Esophagus muscularis mucosa (tissue), 4 donors: ENCODE results near the gene VDR. TPM values are rescaled to one million over a fixed set of nuclear protein-coding genes. Genes with fewer than 3 reads are reported as not detected.
A peak's percentile ranks its signal among the peaks of the same experiment; 100 is the strongest.

Experiments
- DNase-seq: peaks from one replicate; pipeline ENCODE4 v3.0.0-alpha.2; 2017; ENCODE audit errors: extremely low spot score
- H3K27ac ChIP-seq, 4 donors: fragments of 200-600 bp; sonication (generic); replicated peaks in 1 of 4; 1 replicate in 3 of 4; 2 replicates in 1 of 4; pipeline ENCODE4 v1.5.1; 2016 to 2019; ENCODE audit warnings: mild to moderate bottlenecking in 1 of 4
- H3K27me3 ChIP-seq, 4 donors: fragments of 200-600 bp; sonication (generic); one replicate each; pipeline versions ENCODE4 v1.5.1 to v1.6.0; 2016 to 2019
- H3K36me3 ChIP-seq, 4 donors: fragments of 200-600 bp; sonication (generic); one replicate each; pipeline ENCODE4 v1.5.1; 2016 to 2019
- H3K4me1 ChIP-seq, 4 donors: fragments of 200-600 bp; sonication (generic); one replicate each; pipeline ENCODE4 v1.5.1; 2016 to 2019
- H3K4me3 ChIP-seq, 4 donors: fragments of 200-600 bp; sonication (generic); 1 replicate in 2 of 4; 2 replicates in 2 of 4; pipeline ENCODE4 v1.5.1; 2016 to 2019; ENCODE audit warnings: mild to moderate bottlenecking in 4 of 4, moderate library complexity in 1 of 4
- H3K9me3 ChIP-seq, 4 donors: fragments of 200-600 bp; sonication (generic); 1 replicate in 3 of 4; 2 replicates in 1 of 4; pipeline ENCODE4 v1.5.1; 2016 to 2019
- EP300 ChIP-seq: sonication (generic); formaldehyde crosslinking; IDR thresholded peaks from one replicate; pipeline ENCODE4 v1.6.1; 2017; ENCODE audit warnings: antibody characterized with exemption
- POLR2A ChIP-seq: fragments of 450-650 bp; IDR thresholded peaks from one replicate; pipeline ENCODE4 v1.6.1; 2017; ENCODE audit warnings: antibody characterized with exemption, moderate library complexity, mild to moderate bottlenecking, low read depth
- POLR2AphosphoS5 ChIP-seq, 2 donors: sonication (generic); formaldehyde crosslinking; IDR thresholded peaks; one replicate each; pipeline ENCODE4 v1.6.1; 2017; ENCODE audit warnings: antibody characterized with exemption in 2 of 2
- WGBS: methylation state at CpG from one replicate; pipeline ENCODE4 v1.1.5; 2018; 5-methylcytosine and 5-hydroxymethylcytosine counted together
- intact Hi-C: fragments of 100-400 bp; cut with DNase I; formaldehyde crosslinking; loops from one replicate; pipeline ENCODE4 v1.15.1; 2023
- total RNA-seq, 4 donors: library from RNA; depleted of rRNA; stranded (reverse); fragments of >200 nt; gene quantifications; one replicate each; pipeline versions ENCODE4 v1.1.0 to v1.2.1, GENCODE V29; 2016
- TF ChIP-seq, protein P1 (sequence below), 3 experiments: fragments of 200-600 bp in 2 of 3; fragments of 450-650 bp in 1 of 3; sonication (generic) in 2 of 3; IDR thresholded peaks; one replicate each; pipeline ENCODE4 v1.5.1; 2017 to 2019; ENCODE audit warnings: antibody characterized with exemption in 3 of 3, mild to moderate bottlenecking in 2 of 3, moderate library complexity in 1 of 3

Gene VDR
- total RNA-seq, 4 donors from 2014 or later = 0.42 to 2.8 (median 2.1) TPM

DNA sequence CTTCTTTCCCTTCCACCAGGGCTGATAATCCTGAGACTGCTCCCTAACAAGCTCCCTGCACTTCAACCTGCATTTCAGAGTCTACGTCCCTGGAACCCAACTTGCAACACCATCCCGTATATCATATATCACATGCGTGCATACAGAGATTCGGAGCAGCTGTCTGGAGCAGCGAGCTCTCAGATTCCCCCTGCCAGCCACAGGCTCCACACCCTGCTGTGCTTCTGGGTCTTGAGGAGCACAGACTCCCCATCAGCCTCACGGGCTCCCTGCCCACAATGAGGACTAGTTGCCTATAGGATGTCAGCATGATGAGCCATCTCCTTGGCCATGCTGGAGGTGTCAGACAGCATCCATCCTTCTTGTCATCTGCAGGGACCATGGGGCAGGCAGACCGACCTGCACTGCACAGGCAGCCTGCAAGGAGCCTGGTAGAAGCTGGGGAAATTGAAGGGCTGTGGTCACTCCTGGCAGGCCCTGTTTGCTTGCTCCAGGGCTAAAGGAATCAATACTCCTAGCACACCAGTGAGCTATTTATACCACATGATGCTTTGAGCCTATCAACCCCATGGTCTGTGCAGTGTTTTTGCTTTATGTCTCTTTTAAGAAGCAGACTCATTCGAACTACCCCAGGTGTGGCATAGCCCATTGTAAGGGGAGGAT is 65.4 kb downstream of the VDR start:
- Histone ChIP-seq H3K36me3 (no peaks in the 10 kb centered on the region), H3K4me1 (peaks cover 12 to 30% (median 24%) of the 10 kb centered on the region in 4 donors), H3K27me3 (peaks cover 0 to 8% (median 0%) of the 10 kb centered on the region in 4 donors), H3K4me3 (no peak overlapping the region), H3K9me3 (no peaks in the 10 kb centered on the region), H3K27ac (no peak overlapping the region)
- 89% methylated on average over 6 of the region's 8 CpGs for WGBS
- TF ChIP-seq, protein P1, sequence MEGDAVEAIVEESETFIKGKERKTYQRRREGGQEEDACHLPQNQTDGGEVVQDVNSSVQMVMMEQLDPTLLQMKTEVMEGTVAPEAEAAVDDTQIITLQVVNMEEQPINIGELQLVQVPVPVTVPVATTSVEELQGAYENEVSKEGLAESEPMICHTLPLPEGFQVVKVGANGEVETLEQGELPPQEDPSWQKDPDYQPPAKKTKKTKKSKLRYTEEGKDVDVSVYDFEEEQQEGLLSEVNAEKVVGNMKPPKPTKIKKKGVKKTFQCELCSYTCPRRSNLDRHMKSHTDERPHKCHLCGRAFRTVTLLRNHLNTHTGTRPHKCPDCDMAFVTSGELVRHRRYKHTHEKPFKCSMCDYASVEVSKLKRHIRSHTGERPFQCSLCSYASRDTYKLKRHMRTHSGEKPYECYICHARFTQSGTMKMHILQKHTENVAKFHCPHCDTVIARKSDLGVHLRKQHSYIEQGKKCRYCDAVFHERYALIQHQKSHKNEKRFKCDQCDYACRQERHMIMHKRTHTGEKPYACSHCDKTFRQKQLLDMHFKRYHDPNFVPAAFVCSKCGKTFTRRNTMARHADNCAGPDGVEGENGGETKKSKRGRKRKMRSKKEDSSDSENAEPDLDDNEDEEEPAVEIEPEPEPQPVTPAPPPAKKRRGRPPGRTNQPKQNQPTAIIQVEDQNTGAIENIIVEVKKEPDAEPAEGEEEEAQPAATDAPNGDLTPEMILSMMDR (IDR thresholded peaks at IDR 0.05) = no peak
- TF ChIP-seq POLR2AphosphoS5 (IDR thresholded peaks at IDR 0.05) (no peak), POLR2A (no peak), EP300 (no peak)
- no peak for DNase-seq
- intact Hi-C loops = loop anchor here (2.0 kb wide), 1 partner anchor 125 kb away; no protein-coding TSS in a partner anchor

DNA sequence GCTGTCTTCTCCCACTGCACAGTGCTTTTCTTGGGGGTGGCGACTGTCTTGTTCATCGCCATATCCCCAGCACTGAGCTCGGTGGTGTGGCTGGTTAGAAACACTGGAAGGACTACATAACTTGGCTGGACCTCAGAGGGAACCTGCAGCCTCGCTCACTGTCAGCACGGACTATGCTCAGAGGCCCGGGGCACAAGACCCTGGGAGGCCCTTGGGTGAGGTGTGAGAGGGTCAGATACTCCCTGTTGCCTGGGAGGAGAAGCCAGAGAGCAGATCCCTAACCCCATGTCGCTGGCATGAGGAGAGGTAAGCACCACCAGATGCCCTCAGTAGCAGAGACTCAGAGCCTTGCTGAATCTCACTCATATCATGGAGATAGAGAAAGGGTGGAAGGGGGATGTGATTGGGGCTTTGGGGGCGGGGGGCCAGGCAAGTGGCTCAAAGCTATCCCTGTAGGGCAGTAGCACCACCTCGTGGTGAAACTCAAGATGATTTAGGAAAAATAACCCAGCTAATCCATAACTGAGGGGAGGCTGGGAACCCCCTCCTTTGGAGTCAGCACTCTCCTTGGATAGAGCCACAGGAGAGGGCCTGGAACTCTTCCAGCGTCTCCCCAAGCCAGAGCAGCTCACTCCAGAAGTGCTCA is 66.4 kb downstream of the VDR start:
- H3K9me3 ChIP-seq = no peaks in the 10 kb centered on the region
- DNase-seq = no peak
- intact Hi-C loops = loop anchor here (1.0 to 2.0 kb wide), 2 partner anchors 59 to 124 kb away; no protein-coding TSS in a partner anchor
- no peaks in the 10 kb centered on the region for H3K36me3 ChIP-seq
- no peak overlapping the region for H3K4me3 ChIP-seq
- TF ChIP-seq, protein P1 (IDR thresholded peaks at IDR 0.05) = peak; percentile 58 to 74 (median 71)
- no peak for TF ChIP-seq EP300
- peak overlapping the region in 1 of 4 donors; percentile 55 for H3K27ac ChIP-seq
- H3K4me1 ChIP-seq = peaks cover 12 to 28% (median 21%) of the 10 kb centered on the region in 4 donors
- H3K27me3 ChIP-seq = no peaks in the 10 kb centered on the region
- 47% methylated on average over 7 of the region's 10 CpGs for WGBS

DNA sequence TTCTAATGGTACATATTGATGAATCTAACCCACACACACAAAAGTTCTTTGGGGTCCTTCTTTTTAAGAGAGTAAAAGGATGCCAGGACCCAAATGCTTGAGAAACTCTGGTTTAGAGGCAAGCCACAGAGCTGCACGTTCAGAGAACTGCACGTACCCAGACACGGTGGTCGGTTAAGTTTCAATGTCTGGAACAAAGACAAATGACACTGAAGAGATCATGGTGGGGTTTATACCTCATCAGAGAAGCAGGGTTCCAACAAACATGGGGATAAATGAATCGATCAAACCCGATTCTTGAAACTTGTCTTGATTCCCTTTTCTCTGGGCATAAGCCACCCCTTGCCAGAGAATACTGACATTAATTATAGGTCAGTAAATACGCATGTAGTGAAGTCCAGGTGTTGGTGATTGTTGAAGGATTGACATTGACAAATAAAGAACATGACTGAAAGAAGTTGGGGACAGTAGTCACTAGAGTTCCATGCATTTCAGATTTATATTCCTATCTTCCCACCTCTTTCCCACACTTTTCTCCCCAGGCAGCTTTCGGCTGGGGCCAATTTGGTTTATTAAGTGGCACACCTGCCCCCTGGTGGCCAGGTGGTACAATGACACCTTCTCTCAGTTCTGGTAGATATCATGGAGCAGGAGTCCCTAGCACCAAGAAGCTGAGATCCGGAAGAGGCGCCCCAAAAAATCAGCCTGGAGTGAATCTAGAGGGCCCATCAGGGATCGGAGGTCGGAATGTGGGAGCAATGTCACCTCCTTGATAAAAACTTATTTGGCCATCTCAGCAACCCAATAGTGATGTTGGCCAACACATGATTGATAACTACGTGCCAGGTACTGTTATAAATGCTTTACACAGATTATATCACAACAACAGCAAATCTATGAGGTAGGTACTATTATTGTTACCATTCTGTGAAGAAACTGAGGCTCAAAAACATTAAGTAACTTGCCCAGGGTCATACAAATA is 67.3 kb downstream of the VDR start:
- Histone ChIP-seq H3K27me3 (no peaks in the 10 kb centered on the region), H3K27ac (peak overlapping the region in 1 of 4 donors; percentile 55), H3K9me3 (no peaks in the 10 kb centered on the region), H3K36me3 (no peaks in the 10 kb centered on the region), H3K4me1 (peaks cover 12 to 28% (median 21%) of the 10 kb centered on the region in 4 donors), H3K4me3 (no peak overlapping the region)
- peak; percentile 51 to 56 for TF ChIP-seq POLR2AphosphoS5 (IDR thresholded peaks at IDR 0.05)
- TF ChIP-seq, protein P1 (IDR thresholded peaks at IDR 0.05) = peak; percentile 91 to 97 (median 96)
- TF ChIP-seq POLR2A = no peak
- WGBS = 54% methylated on average over 13 of the region's 13 CpGs
- intact Hi-C loops = loop anchor here (1.0 to 2.0 kb wide), 3 partner anchors 33 to 123 kb away; no protein-coding TSS in a partner anchor
- no peak for DNase-seq

DNA sequence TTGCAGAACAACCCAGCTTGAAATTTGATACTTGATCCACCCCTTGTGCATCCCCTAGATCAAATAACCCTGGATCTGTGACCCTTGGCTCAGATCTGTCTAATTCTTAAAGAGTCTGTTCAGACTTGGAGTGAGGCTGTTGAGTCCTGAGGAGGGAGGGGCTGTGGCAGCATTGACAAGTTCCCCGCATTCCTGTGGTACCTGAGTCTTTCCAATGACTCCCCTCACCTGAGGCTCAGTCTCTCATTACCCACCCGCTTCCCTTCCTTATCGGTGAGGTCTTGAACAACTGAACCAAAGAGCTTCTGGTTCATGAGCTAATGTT is 69.0 kb downstream of the VDR start:
- 94% methylated on average over 3 of the region's 3 CpGs for WGBS
- intact Hi-C loops = loop anchor here (2.0 kb wide), 1 partner anchor 31 kb away; no protein-coding TSS in a partner anchor
- TF ChIP-seq, protein P1 (IDR thresholded peaks at IDR 0.05) = no peak
- no peak for TF ChIP-seq POLR2A
- TF ChIP-seq EP300 = no peak
- no peak for TF ChIP-seq POLR2AphosphoS5 (IDR thresholded peaks at IDR 0.05)
- no peak for DNase-seq
- Histone ChIP-seq H3K27me3 (no peaks in the 10 kb centered on the region), H3K9me3 (no peaks in the 10 kb centered on the region), H3K4me1 (peaks cover 12 to 23% (median 21%) of the 10 kb centered on the region in 4 donors), H3K4me3 (no peak overlapping the region), H3K36me3 (no peaks in the 10 kb centered on the region), H3K27ac (no peak overlapping the region)
